Measurements from ENCODE around the gene BTN3A1.
"Not testable (repeated sequence)": the region's sequence is repeated elsewhere in the genome, so short reads cannot be mapped to it uniquely, and the experiment has no call there.

Gene BTN3A1

DNA sequence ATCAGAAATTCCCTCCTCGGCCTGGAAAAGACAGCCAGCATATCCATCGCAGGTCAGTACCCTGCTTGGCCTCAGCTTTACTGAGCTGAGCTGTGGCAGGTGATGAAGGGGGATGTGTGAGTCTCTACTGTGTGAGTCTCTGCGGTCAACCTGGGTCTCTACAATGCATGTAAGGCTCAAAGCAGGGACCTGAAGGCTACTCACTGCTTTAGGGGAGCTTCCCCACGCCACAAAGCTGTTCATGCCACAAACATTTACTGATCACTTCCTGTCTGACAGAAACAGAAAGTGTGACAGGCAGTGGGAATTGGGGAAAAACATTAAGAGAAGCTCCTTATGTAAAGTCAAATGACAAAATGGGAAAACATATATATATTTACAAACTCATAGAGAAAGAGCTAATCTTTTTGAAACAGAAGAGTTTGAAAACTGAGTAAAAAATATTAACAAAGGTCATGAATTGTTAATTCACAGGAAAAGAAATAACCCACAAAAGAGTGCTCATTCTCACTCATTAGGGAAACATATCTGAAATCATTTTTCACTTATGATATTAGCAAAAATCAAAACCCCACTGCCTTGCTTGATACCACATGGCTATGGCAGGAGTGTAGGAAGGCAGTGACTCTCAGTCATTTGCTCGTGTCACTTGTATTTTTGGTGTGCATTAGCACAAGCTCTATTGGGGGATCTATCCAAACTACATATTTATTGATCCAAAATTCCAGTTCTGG, 44.0 kb downstream of the BTN3A1 start:
- DNase-seq, result no peak

DNA sequence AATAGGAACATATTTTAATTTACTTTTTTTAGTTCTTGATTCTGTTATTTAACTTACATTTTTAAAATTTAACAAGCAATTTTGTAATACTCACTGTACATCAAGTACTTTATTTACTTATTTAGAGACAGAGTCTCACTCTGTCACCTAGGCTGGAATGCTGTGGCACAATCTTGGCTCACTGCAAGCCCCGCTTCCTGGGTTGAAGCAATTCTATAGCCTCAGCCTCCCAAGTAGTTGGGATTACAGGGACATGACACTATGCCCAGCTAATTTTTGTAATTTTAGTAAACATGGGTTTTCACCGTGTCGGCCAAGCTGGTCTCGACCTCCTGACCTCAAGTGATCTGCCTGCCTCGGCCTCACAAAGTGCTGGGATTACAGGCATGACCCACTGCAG, 45.2 kb downstream of the BTN3A1 start:
- DNase-seq, result no peak

DNA sequence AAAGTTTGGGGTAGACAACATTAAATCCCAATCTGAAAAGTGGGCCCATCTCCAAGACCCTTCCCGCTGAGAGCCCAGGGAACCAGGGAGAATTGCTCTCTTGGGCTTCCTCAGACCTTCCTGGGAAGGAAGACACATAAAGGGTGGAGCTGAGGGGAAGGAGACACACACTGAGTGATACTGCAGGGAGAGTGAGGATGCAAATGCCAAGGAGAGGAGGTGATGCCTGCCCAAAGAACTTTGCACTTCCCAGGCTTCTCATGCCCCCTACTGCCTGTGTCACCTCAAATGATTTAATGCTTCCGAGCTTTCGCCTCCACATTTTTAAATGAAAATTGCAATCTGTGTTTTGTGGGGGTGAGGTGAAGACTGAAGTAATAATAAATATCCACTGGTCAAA, 48.2 kb downstream of the BTN3A1 start:
- DNase-seq, result no peak

GRCh38 chr6:26452631-26453235, 50.7 kb downstream of the BTN3A1 start:
- no peak for DNase-seq

GRCh38 chr6:26454631-26455030, 52.6 kb downstream of the BTN3A1 start:
- no peak for DNase-seq

GRCh38 chr6:26455357-26455970, 53.4 kb downstream of the BTN3A1 start:
- no peak for DNase-seq

GRCh38 chr6:26457264-26457805, 55.3 kb downstream of the BTN3A1 start:
- DNase-seq, result no peak

DNA sequence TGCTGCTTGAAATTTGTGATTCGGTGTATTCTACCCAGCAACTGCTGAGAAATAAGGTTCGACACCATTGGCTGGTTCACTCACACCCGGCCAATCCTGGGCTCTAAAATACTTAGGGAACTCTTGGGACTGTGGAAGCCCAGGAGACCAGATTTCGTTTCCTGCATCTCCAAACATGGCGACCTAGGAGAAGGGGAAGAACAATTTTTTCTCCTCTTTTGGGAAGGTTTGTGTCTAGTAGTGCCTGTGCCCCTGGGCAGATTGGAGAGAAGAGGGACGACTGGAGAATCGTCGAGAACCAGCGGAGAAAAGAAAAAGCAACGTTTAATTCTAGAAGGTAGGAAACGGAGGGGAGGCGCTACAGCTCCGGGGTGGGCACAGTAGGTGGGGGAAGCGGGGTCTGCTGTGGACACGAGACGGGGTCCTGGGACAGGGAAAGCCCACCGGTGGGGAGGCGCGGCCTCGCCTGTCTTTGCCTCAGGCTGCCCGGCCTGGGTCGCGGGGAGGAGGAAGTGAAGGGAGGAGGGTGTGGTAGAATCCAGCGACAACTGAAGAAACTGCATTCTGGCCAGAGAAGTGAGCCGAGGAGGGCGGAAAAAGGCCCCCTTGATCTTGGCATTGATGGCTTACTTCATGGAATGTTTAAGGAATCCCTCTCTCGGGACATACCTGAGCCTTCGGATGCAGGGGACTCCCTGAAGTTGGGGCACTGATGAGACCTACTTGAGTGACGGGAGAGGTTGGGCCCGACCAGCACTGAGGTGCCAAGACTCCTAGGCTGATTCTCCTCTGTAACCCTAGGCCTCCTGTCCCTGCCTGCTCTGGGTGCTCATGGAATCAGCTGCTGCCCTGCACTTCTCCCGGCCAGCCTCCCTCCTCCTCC, 56.0 kb downstream of the BTN3A1 start, which contains the start of gene BTN2A1:
Gene BTN2A1, plus strand, starts transcription at position 150 of the 883 bp plus-strand sequence. Its CDS starts 682 bp downstream, at position 832.
- DNase-seq, result peak; percentile 66

DNA sequence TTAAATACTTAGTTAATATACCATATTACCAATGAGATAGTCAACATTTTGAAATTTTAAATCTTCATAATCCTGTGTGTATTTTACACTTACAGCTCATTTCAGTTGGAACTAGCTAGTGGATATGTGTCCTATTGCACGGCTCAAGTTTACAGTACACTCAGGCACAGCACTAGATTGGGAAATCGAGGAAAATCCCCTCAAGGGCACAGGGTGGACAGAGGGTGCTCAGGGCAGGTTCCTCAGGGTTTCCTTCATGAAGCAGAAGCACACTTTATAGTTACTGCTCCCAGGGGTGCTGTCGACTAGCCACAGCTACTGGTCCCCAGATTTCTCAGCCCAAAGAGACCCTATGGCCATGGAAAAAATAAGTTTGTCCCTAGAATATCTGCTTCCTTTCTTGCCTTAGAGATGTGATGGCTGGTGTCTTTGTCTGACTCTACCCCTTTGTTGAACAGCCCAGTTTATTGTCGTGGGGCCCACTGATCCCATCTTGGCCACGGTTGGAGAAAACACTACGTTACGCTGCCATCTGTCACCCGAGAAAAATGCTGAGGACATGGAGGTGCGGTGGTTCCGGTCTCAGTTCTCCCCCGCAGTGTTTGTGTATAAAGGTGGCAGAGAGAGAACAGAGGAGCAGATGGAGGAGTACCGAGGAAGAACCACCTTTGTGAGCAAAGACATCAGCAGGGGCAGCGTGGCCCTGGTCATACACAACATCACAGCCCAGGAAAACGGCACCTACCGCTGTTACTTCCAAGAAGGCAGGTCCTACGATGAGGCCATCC, 57.1 kb downstream of the BTN3A1 start:
- DNase-seq, result no peak

DNA sequence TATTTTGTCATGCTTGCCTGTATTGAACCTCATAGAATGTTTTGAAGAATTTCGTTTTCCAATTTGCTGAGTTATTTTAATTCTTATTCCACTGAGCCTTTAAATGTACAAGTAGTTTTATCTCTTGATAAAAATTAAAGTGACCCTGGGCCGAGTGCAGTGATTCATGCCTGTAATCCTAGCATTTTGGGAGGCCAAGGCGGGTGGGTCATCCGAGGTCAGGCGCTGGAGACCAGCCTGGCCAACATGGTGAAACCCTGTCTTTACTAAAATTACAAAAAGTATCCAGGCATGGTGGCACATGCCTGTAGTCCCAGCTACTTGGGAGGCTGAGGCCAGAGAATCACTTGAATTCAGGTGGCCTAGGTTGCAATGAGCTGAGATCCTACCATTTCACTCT, 59.3 kb downstream of the BTN3A1 start:
- DNase-seq, result not testable (repeated sequence)

GRCh38 chr6:26464014-26464413, 61.9 kb downstream of the BTN3A1 start:
- DNase-seq, result no peak

- DNase-seq, result no peak
These were observed 62.5 kb downstream of the BTN3A1 start for GRCh38 chr6:26464416-26465131.
